ENCODE data around the gene URGCP.
"Not testable (repeated sequence)": the region's sequence is repeated elsewhere in the genome, so short reads cannot be mapped to it uniquely, and the experiment has no call there.

URGCP gene

DNA sequence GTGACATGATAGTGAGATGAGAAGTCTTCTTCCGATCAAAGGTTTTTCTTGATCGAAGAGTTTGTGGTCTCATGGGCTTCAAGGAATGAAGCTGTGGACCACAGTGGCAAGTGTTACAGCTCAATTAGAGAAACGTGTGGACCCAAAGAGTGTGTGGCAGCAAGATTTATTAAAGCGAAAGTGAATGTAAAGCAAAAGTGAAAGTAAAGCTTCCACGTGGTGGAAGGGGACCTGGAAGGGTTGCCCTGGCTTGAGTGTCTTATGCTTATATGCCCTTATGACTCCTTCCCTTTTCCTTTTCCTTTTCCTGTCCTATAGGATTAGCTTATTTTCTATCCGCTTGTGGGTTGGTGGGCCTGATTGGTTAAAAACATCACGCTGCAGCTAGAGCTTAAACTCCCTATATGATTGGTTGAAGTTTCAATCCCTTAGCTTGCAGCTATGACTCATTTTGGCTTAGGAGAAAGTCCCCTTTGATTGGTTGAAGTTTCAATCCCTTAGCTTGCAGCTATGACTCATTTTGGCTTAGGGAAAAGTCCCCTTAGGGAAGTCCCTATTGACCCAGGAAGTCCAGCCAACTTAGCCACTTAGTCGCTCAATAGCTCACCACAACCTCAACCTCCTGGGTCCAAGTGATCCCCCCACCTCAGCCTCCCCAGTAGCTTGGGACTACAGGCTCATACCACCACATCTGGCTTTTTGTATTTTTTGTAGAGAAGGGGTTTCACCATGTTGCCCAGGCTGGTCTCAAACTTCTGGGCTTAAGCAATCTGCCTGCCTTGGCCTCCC is 71.7 kb downstream of the URGCP start:
- DNase-seq (ENCODE audit: low read depth in 3 of 3): peak in 2 of 3 donors; percentile 16 to 21

DNA sequence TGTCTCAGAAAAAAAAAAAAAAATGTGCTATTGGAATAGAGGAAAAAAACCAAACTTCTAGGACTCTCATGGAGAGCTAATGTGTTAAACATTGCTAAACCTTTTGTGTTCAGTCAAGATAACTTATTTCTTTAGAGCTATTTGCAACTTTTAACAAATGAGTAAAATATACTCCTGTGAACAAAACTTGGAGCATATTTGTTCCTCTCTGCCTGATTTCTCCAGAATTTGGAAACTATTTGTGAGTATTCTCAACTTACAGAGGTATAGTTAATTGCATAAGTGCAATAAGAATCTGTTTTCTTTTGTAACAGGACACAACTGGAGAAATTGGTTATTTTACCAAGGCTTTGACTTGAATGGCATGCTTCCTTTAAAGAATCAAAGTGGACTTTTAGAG is 75.5 kb downstream of the URGCP start:
- not testable (repeated sequence) for DNase-seq (ENCODE audit: low read depth in 3 of 3)
